ENCODE measurements around the gene ACOT13.
"Not testable (repeated sequence)": the region's sequence is repeated elsewhere in the genome, so short reads cannot be mapped to it uniquely, and the experiment has no call there.

The ACOT13 gene

DNA sequence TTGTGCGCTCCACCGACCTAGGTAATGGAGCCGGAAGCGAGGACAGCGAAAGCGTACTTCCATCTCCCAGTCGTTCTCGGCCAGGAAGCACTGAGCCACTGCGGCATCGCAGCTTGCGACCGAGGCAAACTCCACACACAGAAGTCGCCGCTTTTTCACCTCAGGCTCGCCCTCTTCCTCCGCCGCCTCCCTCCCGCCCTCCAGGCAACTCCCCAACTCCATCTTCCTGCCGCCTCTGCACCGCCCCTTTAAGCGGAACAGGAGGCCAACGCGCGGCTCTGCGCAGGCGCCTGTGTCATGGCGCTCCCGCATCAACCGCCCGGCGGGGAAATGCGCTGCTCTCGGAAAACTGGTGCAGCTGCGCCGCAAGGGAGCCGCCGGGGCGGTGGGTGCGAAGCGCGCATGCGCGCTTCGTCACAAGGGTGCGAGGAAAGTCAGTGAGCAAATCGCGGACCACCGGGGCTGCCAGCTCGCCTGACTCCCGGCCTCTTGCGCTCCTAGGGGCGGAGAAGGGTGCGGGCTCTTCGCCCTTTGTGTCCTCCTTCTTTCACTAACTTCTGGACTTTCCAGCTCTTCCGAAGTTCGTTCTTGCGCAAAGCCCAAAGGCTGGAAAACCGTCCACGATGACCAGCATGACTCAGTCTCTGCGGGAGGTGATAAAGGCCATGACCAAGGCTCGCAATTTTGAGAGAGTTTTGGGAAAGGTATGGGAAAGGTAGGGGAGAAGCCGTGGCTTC lies at the start of gene ACOT13, which contains the start of gene TDP2:
ACOT13 (plus strand) TSS at position 437 of the 737 bp plus-strand sequence; CDS start at position 624, 187 bp downstream.
TDP2 (minus strand) TSS at position 259 of the 737 bp plus-strand sequence; CDS start at position 222, 37 bp downstream.
- peak; percentile 97 for DNase-seq

DNA sequence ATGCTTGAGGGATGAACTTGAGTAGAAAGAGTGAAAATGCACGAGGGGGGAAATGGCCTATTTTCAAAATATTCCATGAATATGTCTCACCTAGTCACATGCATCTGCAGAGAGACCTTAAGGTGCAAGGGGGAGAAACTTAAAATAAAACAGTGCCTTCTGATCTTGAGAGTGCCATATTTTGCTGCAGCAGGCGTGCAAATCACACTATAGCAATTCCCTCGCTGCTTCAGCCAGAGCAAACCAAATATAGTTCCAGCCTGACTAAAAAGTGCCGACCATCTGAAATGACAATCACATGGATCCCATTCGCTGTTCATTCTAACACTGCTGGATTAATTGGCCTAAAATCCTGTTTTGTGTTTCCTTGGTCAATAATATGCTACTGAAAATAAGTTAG lies 47.2 kb upstream of the ACOT13 start:
- DNase-seq, result no peak

DNA sequence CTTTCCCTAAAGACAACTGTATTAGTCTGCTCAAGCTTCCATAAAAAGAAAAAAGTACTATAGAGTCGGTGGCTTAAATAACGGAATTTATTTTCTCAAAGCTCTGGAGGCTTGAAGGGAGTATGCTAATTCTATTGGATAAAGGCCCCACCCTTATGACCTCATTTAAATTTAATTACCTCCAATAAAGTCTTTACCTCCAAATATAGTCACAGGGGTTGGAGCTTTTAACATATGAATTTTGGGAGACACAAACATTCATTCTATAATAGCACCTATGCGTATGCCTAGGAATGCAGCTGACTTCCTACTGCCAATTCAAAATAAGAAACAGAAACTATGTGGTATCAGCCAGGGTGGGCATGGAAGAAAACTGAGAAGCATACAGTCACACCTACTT lies 46.2 kb upstream of the ACOT13 start:
- DNase-seq, result peak; percentile 17

DNA sequence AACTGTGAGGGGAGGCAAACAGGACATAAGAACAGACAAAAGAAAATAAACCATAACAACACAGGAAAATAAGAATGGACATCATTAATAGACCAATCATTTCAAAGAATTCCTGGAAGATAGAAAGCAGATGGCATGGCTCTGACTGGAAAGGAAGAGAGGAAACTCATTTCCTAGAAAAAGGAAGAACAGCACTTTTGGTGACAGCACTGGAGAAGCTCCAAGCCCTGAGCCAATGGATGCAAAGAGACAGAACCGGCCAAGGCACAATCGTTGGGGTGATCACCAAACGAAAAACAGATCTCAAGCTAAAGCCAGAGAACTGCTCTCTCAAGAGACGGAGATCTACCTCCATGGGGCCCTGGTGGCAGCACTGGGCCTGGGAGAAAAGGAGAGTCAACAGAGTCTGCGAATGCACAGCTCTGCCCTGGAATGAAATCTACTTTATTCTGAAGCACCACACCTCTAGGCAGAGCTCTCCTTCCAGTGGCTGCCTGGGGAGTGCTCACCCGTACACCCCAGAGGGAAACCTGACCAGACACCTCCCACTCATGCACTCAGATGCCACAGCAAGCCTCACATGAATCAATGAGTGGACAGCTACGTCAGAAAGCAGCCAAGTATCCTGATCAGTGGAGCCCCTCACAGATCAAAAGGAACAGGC lies 45.1 kb upstream of the ACOT13 start:
- DNase-seq, result no peak

DNA sequence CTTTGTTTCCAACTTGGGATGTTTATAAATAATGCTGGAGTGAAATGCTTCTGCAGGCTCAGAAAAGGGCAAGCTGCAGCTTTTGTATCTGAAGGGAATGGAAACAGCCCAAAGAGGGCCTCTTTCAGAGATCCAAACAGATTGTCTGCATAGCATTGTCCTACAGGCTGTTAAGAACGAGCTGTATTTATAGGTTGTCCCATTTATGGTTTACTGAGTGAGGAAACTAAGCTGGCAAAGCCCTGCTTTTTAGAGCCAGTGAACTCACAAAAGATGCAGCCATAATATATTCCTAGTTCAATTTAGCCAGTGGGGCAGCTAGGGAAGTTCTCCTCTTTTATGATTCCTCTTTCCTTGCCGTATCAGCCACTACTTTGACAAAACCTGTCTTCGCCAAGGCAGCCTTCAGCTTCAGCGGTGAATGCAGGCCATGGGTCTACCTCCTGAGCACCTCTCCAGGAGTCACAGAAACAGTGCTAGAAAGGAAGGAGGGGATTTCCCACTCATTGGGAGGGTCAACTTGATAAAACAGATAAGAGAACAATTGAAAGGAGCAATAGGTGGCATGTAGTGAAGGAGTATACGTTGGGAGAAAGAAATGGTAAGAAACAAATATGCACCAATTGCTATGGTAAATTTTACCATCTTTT lies 35.9 kb upstream of the ACOT13 start:
- DNase-seq, result no peak

DNA sequence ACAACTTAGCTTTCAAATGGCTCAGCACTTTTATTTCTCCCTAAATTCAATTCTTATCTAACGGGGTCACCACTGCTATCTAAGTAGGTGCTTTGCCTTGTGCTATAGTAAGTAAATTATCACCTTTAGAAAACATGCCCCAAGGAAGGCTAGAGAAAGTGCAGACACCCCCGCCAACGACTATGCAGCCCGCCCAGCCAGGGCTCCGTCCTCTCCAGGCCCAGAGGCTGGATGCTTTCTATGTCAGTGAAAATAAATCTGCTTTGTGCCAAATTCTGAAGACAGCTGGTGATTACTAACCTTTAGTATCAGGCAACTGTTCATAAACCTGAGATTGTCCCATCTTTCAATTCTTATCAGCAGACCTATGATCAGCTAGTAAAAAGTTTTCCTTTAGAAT lies 35.2 kb upstream of the ACOT13 start:
- no peak for DNase-seq

DNA sequence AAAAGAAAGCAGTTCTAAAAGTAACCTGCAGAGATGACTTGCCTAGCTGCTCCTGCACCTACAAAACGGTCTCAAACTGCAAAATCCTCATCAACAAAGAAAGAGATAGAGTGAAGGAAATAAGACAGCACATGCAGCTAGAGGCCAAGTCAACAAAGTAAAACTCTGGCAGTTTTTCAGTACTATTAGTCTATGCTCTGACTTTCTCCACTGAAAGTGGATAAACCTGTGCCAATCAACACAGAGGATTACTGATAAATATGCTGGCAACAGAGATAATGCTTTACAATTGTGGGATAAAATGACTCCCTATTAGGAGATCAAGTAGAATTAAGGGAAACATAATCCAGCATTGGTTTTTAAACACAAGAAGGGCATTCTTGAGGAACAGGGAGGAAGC lies 34.3 kb upstream of the ACOT13 start:
- DNase-seq, result no peak

DNA sequence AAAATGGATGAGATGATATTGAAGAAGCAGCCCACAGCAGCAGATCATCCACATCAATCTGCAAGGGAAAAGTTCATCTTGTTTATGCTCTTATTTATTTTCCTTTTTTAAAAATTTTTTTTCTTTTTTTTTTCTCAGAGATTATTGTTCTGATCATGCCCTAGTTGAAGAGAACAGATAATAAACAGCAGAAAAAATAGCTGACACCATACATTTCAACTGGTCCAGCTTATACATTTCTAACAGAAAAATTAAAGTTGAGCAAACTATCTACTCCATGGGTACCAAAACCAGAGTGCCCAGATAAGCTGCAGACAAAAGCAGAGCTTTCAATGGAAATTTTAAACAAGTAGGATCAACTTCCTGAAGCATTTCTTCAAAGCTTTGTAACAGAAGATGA lies 30.2 kb upstream of the ACOT13 start:
- no peak for DNase-seq

DNA sequence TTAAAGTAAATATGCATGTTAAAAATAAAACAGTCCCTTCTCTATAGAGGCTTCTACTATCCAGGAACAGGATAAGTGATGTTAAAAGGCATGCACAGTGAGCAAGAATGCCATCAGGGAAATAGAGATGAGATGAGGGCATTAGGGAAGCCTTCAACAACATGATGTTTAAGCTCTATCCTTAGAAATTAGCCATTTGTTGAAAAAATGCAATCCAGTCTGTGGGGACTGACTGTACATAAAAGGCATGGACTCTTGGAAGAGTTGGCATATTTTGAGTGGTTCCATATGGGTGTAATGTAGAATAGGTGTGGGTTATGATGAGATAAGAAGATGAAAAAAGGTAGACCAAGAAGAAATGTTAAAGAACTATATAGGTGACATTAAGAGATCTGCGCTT lies 26.7 kb upstream of the ACOT13 start:
- DNase-seq, result no peak

DNA sequence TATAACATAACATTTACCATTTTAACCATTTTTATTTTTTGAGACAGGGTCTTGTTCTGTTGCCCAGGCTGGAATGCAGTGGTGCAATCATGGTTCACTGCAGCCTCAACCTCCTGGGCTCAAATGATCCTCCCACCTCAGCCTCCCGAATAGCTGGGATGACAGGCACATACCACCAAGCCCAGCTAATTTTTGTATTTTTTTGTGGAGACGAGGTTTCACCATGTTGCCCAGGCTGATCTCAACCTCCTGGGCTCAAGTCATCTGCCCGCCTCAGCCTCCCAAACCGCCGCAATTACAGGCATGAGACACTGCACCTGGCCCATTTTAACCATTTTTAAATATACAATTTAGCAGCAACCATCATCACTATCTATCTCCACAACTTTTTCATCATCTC lies 26.2 kb upstream of the ACOT13 start:
- not testable (repeated sequence) for DNase-seq

DNA sequence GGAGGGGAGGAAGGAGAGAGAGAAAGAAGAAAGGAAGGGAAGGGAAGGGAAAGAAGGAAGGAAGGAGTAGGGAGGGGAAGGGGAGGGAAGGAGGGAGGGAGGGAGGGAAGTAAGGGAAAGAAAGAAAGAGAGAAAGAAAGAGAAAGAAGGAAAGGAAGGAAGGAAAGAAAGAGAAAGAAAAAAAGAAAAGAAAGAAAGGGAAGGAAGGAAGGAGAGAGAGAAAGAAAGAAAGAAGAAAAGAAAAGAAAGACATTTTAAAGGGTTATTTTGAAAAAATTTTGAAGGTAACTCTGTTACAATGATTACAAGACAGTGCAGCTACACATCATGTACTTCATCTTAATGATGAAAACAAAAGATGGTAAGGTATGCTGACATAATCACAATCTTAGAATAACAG lies 24.8 kb upstream of the ACOT13 start:
- no peak for DNase-seq

DNA sequence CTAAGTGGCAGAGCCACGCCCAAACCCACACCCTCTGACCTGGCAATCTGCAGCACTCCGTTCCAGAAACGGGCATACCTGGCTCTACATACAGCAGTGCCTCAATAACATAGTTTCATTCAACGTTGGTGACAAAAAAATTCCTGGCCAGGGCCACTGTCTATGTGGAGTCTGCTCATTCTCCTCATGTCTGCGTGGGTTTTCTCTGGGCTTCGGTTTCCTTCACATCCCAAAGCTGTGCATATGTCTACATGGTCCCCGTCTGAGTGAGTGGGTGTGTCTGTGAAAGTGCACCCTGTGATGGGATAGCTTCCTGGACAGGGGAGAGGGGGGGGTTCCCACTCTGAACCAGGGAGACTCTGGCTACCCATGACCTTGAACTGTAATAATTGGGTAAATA lies 23.0 kb upstream of the ACOT13 start:
- DNase-seq, result no peak

DNA sequence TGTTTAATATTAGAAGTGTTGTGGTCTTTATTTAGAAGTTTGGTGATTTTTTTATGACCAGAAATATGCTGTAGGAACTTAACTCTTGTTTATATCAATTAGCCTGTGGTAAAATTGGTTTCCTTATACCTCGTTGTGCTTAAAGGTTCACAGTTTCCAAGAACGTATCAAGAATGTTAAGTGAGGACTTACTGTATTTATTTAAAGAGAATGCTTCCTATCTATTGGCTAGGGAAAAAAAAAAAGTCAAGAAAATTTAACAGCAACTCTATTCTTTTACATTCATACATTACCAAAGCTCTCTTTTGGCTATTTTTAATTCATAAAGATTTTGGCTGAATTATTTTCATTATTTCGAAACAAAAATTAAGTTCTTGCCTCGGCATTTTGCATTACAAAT lies 22.5 kb upstream of the ACOT13 start:
- DNase-seq, result no peak

DNA sequence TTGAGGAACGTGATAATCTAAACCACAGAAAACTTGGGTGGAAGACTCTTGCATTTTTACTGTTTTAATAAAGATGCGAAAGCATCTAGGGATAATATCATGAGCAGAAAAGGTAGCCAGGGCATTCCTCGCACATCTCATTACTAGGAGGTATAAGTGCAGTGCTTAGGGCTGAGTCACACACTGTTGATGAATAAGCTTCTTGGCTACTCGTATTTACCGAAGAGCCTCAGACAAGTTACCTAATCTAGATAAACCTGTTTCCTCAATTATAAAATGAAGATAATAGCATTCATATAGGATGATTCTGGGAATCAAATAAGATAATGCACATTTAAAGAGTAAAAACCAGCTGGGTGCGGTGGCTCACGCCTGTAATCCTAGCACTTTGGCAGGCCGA lies 20.1 kb upstream of the ACOT13 start:
- no peak for DNase-seq

DNA sequence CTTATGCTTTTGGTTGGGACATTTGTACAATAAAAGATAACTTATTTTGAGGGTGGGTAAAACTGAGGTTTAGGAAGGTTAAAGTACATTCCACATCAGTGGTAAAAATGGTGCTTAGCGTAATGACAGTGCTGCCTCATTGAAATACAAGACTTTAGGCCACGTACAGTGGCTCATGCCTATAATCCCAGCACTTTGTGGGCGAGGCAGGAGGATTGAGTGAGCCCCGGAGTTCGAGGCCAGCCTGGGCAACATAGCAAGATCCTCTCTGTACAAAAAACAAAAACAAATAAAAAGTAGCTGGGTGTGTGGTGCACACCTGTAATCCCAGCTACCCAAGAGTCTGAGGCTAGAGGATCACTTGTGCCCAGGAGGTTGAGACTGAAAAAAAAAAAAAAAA lies 18.6 kb upstream of the ACOT13 start:
- DNase-seq, result no peak

DNA sequence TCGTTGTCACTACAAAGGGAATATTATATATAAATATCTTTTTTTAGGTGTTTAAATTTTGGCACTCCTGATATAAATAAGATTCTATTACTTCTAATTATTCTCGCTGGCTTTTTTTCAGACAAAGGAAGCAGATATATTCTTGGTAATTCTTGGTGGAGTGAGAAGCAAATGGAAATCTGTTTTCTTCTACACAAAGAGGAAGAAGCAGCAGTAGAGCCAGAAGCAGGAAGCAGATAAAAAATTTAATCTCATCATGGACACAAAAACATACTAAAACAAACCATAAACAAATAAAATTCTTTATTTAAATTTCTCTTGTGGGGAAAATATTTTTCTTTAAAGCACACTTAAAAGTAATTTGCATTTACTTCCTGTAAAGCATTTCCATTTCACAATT lies 17.2 kb upstream of the ACOT13 start:
- no peak for DNase-seq

DNA sequence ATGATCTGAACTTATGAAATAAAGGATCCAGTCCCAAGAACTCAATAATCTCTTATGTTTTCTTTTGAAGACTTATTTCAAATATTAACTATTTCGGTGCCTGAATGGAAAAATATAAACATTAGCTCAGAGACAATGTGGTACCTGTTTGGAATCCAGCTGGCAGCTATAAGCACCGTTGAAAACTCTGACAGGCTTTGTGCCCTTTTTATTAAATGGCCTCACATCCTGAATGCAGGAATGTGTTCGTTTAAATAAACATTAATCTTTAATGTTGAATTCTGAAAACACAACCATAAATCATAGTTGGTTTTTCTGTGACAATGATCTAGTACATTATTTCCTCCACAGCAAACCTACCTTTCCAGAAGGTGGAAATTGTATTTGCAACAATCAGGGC lies 16.5 kb upstream of the ACOT13 start:
- DNase-seq, result no peak

DNA sequence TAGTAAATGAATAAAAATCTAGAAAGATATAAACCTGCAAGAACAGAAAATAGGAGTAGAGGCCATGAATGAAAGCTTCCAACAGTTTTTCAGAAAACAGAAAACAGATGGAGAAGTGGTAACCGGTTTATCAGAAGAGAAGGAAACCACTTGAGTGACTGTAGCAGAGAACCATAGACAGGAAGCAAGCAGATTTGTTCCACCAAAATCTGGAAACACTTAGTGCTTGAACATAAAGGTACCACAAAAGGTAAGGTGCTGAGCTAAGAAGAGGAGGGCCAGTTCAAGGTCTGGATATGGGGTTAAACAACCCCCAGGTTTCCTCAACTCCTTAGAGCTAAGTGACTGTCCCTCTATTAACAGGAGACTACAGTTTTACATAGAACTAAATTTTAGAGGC lies 11.7 kb upstream of the ACOT13 start:
- no peak for DNase-seq

DNA sequence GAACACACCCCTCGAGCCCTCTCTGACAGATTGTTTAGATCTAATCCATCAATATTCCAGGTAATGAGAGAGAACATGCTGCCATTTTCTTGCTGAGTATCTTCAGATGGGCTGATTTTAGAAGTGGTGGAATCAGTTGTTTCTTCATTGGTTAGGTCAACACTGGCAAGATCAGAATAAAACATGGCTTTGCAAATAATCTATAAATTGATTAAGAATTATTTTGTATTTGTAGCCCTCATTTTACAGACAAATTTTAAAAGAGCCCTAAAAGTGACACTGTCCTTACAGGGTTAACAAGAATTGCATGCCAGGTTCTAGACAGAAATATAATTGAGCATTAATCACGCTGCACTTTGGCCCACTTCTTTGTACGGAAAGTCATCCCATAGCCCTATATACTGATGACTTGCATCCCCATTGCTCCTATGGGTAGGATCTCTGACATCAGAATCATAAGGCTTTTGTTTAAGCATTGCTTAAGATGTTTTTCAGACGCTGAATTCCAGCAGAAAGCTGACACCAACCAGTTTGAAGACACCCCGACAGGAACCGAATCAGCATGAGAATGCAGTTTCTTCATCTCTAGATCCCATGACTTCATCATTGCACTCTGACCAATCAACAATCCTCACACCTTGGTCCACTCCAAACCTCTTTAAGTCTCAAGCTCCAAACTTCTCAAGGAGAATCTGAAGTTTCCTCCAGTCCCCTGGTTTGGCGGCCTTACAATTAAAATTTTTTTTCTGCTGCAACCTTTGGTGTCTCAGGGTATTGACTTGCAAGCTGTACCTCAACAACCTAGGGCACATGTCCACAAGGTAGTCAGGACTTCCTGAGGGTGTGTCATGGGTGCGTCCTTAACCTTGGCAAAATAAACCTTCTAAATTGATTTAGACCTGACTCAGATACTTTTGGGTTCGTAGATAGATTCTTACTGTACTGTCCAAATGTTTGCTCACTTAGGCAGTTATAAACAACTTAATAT lies 8.0 kb upstream of the ACOT13 start:
- peak; percentile 98 for DNase-seq

DNA sequence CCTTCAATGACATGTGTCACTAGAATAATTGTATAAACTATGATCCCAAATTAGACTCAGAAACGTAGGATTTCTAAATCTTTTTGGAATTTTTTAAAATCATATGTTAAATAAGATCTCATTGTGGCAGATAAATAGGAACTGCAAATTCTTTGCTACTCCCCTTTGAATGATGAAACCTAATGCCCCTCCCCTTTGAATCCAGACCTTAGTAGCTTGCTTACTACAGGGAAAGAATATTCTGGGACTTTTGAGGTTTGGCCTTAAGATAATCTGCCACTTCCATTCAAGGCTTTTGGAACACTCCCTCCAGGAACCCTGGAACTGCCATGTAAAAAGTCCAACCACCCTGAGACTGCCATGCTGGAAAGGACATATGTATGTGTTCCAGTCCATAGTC lies 7.3 kb upstream of the ACOT13 start:
- DNase-seq, result peak; percentile 64

DNA sequence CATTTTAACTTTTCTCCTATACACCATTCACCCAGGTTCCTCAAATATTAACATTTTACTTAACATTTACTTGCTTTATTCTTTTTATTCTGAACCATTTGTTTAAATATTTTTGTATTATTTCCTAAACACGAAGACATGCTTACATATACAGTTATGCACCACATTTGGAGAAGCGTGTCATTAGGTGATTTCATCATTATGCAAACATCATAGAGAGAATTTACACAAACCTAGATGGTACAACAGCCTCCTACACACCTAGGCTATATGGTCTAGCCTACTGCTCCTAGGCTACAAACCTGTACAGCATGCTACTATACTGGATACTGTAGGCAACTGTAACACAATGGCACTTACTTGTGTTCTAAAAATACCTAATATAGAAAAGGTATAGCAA lies 6.8 kb upstream of the ACOT13 start:
- DNase-seq, result peak; percentile 79

DNA sequence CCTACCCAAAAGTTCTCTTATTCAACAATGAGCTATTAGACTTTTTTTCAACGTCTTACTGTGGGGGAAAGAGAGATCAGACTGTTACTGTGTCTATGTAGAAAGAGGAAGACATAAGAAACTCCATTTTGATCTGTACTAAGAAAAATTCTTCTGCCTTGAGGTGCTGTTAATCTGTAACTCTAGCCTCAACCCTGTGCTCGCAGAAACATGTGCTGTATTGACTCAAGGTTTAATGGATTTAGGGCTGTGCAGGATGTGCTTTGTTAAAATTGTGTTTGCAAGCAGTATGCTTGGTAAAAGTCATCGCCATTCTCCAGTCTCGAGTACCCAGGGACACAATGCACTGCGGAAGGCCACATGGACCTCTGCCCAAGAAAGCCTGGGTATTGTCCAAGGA lies 5.1 kb upstream of the ACOT13 start:
- not testable (repeated sequence) for DNase-seq

DNA sequence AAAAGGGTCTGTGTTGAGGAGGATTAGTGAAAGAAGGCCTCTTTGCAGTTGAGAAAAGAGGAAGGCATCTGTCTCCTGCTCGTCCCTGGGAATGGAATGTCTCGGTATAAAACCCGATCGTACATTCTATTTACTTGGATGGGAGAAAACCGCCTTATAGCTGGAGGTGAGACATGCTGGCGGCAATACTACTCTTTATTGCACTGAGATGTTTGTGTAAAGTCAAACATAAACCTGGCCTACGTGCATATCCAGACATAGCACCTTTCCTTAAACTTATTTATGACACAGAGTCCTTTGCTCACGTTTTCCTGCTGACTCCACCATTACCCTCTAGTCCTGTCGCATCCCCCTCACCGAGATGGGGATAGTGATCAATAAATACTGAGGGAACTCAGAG lies 4.6 kb upstream of the ACOT13 start:
- DNase-seq, result no peak

All from inflammatory macrophage treated with lipopolysaccharide for 4 hours (primary cell).